H9 (cell line): ENCODE measurements around the gene SP110. TPM values are rescaled to one million over a fixed set of nuclear protein-coding genes. Genes with fewer than 3 reads are reported as not detected.

Source experiments
- DNase-seq: peaks from one replicate; pipeline ENCODE4 v3.0.0-alpha.2; 2017
- H2AFZ ChIP-seq: one replicate; pipeline ENCODE4 v1.6.1; 2013; ENCODE audit warnings: mild to moderate bottlenecking, low read length, control low read depth, moderate library complexity
- H2AK5ac ChIP-seq: 2 replicates; pipeline ENCODE4 v1.6.1; 2013; ENCODE audit warnings: low read length, control low read depth, mixed read lengths; ENCODE audit not compliant: insufficient read length
- H2BK120ac ChIP-seq: one replicate; pipeline ENCODE4 v1.6.1; 2013; ENCODE audit warnings: low read depth, mild to moderate bottlenecking, low read length, control low read depth, inconsistent platforms; ENCODE audit not compliant: poor library complexity, severe bottlenecking
- H2BK12ac ChIP-seq: 2 replicates; pipeline ENCODE4 v1.6.1; 2013; ENCODE audit warnings: low read length, control low read depth, mixed read lengths, low read depth; ENCODE audit not compliant: insufficient read length
- H2BK15ac ChIP-seq: 2 replicates; pipeline ENCODE4 v1.6.1; 2013; ENCODE audit warnings: low read depth, low read length, control low read depth
- H2BK20ac ChIP-seq: one replicate; pipeline ENCODE4 v1.6.1; 2013; ENCODE audit warnings: low read depth, mild to moderate bottlenecking, low read length, control low read depth, inconsistent platforms; ENCODE audit not compliant: poor library complexity, severe bottlenecking
- H2BK5ac ChIP-seq: 2 replicates; pipeline ENCODE4 v1.6.1; 2013; ENCODE audit warnings: low read length, control low read depth, mixed read lengths; ENCODE audit not compliant: insufficient read length
- H3K14ac ChIP-seq: 2 replicates; pipeline ENCODE4 v1.6.1; 2013; ENCODE audit warnings: low read length, control low read depth; ENCODE audit not compliant: insufficient read depth
- H3K18ac ChIP-seq: 2 replicates; pipeline ENCODE4 v1.6.1; 2013; ENCODE audit warnings: low read depth, mild to moderate bottlenecking, mixed read lengths, low read length, control low read depth; ENCODE audit not compliant: insufficient read length
- H3K23ac ChIP-seq: 2 replicates; pipeline ENCODE4 v1.6.1; 2013; ENCODE audit warnings: low read length, control low read depth, mixed read lengths, low read depth; ENCODE audit not compliant: insufficient read length
- H3K23me2 ChIP-seq: 2 replicates; pipeline ENCODE4 v1.6.1; 2013; ENCODE audit warnings: low read depth, mild to moderate bottlenecking, mixed read lengths, low read length, control low read depth; ENCODE audit not compliant: insufficient read length, poor library complexity, severe bottlenecking
- H3K27ac ChIP-seq: 2 replicates; pipeline ENCODE4 v1.5.1; 2013; ENCODE audit warnings: low read length, control low read depth, mixed read lengths, low read depth; ENCODE audit not compliant: insufficient read length
- H3K27me3 ChIP-seq: 2 replicates; pipeline ENCODE4 v1.6.1; 2013; ENCODE audit warnings: low read length, control low read depth, inconsistent platforms; ENCODE audit not compliant: insufficient read depth
- H3K4ac ChIP-seq: 2 replicates; pipeline ENCODE4 v1.6.1; 2013; ENCODE audit warnings: low read depth, mild to moderate bottlenecking, control low read depth, inconsistent platforms, low read length, moderate library complexity
- H3K4me1 ChIP-seq: 2 replicates; pipeline ENCODE4 v1.6.1; 2013; ENCODE audit warnings: low read length, control low read depth, inconsistent platforms; ENCODE audit not compliant: insufficient read depth
- H3K4me2 ChIP-seq: 2 replicates; pipeline ENCODE4 v1.6.1; 2013; ENCODE audit warnings: low read length, control low read depth, mixed read lengths; ENCODE audit not compliant: insufficient read length, insufficient read depth
- H3K56ac ChIP-seq: 2 replicates; pipeline ENCODE4 v1.6.1; 2013; ENCODE audit warnings: low read depth, mild to moderate bottlenecking, mixed read lengths, low read length, control low read depth; ENCODE audit not compliant: insufficient read length
- H3K79me1 ChIP-seq: 2 replicates; pipeline ENCODE4 v1.6.1; 2013; ENCODE audit warnings: low read depth, mild to moderate bottlenecking, moderate library complexity, low read length, control low read depth, inconsistent platforms; ENCODE audit not compliant: insufficient read depth, poor library complexity, severe bottlenecking
- H3K79me2 ChIP-seq: 2 replicates; pipeline ENCODE4 v1.6.1; 2013; ENCODE audit warnings: low read length, control low read depth, inconsistent platforms; ENCODE audit not compliant: insufficient read depth
- H3K9ac ChIP-seq: 2 replicates; pipeline ENCODE4 v1.6.1; 2013; ENCODE audit warnings: low read length, control low read depth, mixed read lengths; ENCODE audit not compliant: insufficient read length; ENCODE audit errors: extremely low read depth
- H3K9me3 ChIP-seq: one replicate; pipeline ENCODE4 v1.6.1; 2013; ENCODE audit warnings: low read depth, low read length, inconsistent platforms; ENCODE audit not compliant: control insufficient read depth
- H3T11ph ChIP-seq: one replicate; pipeline ENCODE4 v1.6.1; 2013; ENCODE audit warnings: mild to moderate bottlenecking, low read length, control low read depth, inconsistent platforms
- H4K20me1 ChIP-seq: one replicate; pipeline ENCODE4 v1.6.1; 2013; ENCODE audit not compliant: control insufficient read depth, insufficient read length, insufficient read depth
- H4K5ac ChIP-seq: 2 replicates; pipeline ENCODE4 v1.6.1; 2013; ENCODE audit warnings: low read depth, mild to moderate bottlenecking, mixed read lengths, low read length, control low read depth; ENCODE audit not compliant: insufficient read length
- H4K8ac ChIP-seq: replicated peaks from 2 replicates; pipeline ENCODE4 v1.6.1; 2013; ENCODE audit warnings: low read length, control low read depth, mixed read lengths, low read depth; ENCODE audit not compliant: insufficient read length
- H4K91ac ChIP-seq: 2 replicates; pipeline ENCODE4 v1.6.1; 2013; ENCODE audit warnings: low read depth, mild to moderate bottlenecking, moderate library complexity, mixed read lengths, low read length, control low read depth; ENCODE audit not compliant: insufficient read length
- H3K27ac Mint-ChIP-seq, 3 experiments: 2 replicates in 2 of 3; 3 replicates in 1 of 3; pipeline ENCODE4 v1.8.0; 2020 to 2021; ENCODE audit warnings: mixed read lengths in 3 of 3, mild to moderate bottlenecking in 1 of 3, moderate library complexity in 1 of 3
- H3K27me3 Mint-ChIP-seq: 2 replicates; pipeline ENCODE4 v1.8.0; 2021; ENCODE audit warnings: low read depth, mild to moderate bottlenecking, moderate library complexity, mixed read lengths
- H3K36me3 Mint-ChIP-seq, 3 experiments: 2 replicates in 2 of 3; 3 replicates in 1 of 3; pipeline ENCODE4 v1.8.0; 2020 to 2021; ENCODE audit warnings: low read depth in 3 of 3, mixed read lengths in 3 of 3; ENCODE audit not compliant: insufficient read depth in 1 of 3
- H3K4me1 Mint-ChIP-seq, 2 experiments: 2 replicates each; pipeline ENCODE4 v1.8.0; 2020; ENCODE audit warnings: mixed read lengths in 2 of 2
- H3K4me3 Mint-ChIP-seq, 2 experiments: 2 replicates in 1 of 2; 3 replicates in 1 of 2; pipeline ENCODE4 v1.8.0; 2020 to 2021; ENCODE audit warnings: mild to moderate bottlenecking in 2 of 2, mixed read lengths in 2 of 2, moderate library complexity in 1 of 2
- H3K9me3 Mint-ChIP-seq, 2 experiments: 2 replicates in 1 of 2; 3 replicates in 1 of 2; pipeline ENCODE4 v1.8.0; 2020; ENCODE audit warnings: mild to moderate bottlenecking in 2 of 2, mixed read lengths in 2 of 2, moderate library complexity in 1 of 2
- WGBS: extraction: QIAGEN DNeasy Blood & Tissue Kit; methylation state at CpG from one replicate; pipeline ENCODE4 v1.1.7; 2013; ENCODE audit warnings: missing lambda C conversion rate, low lambda C conversion rate, mixed read lengths; ENCODE audit not compliant: insufficient read length; ENCODE audit errors: extremely low coverage; 5-methylcytosine and 5-hydroxymethylcytosine counted together
- total RNA-seq: library from RNA; stranded (reverse); gene quantifications from 2 replicates; pipeline ENCODE4 v1.2.1, GENCODE V29; 2021
- TF ChIP-seq, protein P1 (sequence below): fragments of 200-600 bp; sonication (generic); conservative IDR thresholded peaks from 3 replicates; pipeline ENCODE4 v1.8.0; 2021; ENCODE audit warnings: antibody characterized with exemption, mild to moderate bottlenecking

SP110 gene
- total RNA-seq, 1 experiment from 2014 or later = 3.7 TPM

DNA sequence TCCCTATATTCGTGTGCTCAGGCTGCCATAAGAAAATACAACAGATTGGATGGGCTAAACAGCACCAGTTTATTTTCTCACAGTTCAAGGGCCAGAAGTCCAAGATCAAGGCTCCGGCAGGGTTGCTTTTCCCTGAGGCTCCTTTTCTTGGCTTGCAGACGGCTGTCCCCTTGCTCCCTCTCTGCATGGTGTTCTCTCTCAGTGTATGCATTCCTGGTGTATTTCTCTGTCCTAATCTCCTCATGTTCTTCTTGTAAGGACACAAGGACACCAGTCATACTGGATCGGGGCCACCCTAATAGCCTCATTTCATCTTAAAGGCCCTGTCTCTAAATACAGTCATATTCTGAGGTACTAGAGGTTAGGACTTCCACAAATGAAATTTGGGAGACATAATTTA lies 88.4 kb downstream of the SP110 start:
- Mint-ChIP-seq H3K4me3 (no peak overlapping the region), H3K27me3 (no peaks in the 10 kb centered on the region; the same call in 1 of the 2 replicates), H3K9me3 (no peaks in the 10 kb centered on the region; a peak in 2 of 5 replicates), H3K36me3 (no peaks in the 10 kb centered on the region; a peak in 2 of 7 replicates), H3K27ac (no peak overlapping the region), H3K4me1 (no peaks in the 10 kb centered on the region)
- no peak overlapping the region for H3K9ac ChIP-seq
- no peaks in the 10 kb centered on the region for H3K27me3 ChIP-seq
- no peak overlapping the region for H3K18ac ChIP-seq
- H2BK120ac ChIP-seq = no peak overlapping the region
- H3K79me2 ChIP-seq = no peaks in the 10 kb centered on the region
- no peaks in the 10 kb centered on the region for H3K79me1 ChIP-seq
- H3K4ac ChIP-seq = no peak overlapping the region
- no peaks in the 10 kb centered on the region for H3K9me3 ChIP-seq
- H3K23me2 ChIP-seq = no peaks in the 10 kb centered on the region
- WGBS = no CpG with 5 or more reads among the region's 4 CpGs
- no peak overlapping the region for H3K56ac ChIP-seq
- H2BK20ac ChIP-seq = no peak overlapping the region
- no peak overlapping the region for H3K23ac ChIP-seq
- no peak overlapping the region for H3K4me2 ChIP-seq
- no peak overlapping the region for H2BK15ac ChIP-seq
- DNase-seq = no peak
- H4K20me1 ChIP-seq = no peaks in the 10 kb centered on the region
- H3K4me1 ChIP-seq = no peaks in the 10 kb centered on the region
- H2AK5ac ChIP-seq = no peak overlapping the region
- TF ChIP-seq, protein P1, sequence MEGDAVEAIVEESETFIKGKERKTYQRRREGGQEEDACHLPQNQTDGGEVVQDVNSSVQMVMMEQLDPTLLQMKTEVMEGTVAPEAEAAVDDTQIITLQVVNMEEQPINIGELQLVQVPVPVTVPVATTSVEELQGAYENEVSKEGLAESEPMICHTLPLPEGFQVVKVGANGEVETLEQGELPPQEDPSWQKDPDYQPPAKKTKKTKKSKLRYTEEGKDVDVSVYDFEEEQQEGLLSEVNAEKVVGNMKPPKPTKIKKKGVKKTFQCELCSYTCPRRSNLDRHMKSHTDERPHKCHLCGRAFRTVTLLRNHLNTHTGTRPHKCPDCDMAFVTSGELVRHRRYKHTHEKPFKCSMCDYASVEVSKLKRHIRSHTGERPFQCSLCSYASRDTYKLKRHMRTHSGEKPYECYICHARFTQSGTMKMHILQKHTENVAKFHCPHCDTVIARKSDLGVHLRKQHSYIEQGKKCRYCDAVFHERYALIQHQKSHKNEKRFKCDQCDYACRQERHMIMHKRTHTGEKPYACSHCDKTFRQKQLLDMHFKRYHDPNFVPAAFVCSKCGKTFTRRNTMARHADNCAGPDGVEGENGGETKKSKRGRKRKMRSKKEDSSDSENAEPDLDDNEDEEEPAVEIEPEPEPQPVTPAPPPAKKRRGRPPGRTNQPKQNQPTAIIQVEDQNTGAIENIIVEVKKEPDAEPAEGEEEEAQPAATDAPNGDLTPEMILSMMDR = no peak
- no peak overlapping the region for H2AFZ ChIP-seq
- no peak overlapping the region for H2BK5ac ChIP-seq
- no peak overlapping the region for H4K91ac ChIP-seq
- H3K14ac ChIP-seq = no peak overlapping the region
- H2BK12ac ChIP-seq = no peak overlapping the region
- H3K27ac ChIP-seq = no peak overlapping the region
- no peak overlapping the region for H4K8ac ChIP-seq
- no peak overlapping the region for H4K5ac ChIP-seq
- no peak overlapping the region for H3T11ph ChIP-seq
